Thyroid gland (tissue), 4 donors: Measurements from ENCODE around the gene VWA1.

Experiments
- CTCF ChIP-seq, 6 experiments: fragments of 200-600 bp in 3 of 6; fragments of 450-650 bp in 3 of 6; sonication (generic) in 3 of 6; IDR thresholded peaks; one replicate each; pipeline ENCODE4 v1.5.1; 2016 to 2019; ENCODE audit warnings: antibody characterized with exemption in 6 of 6, mild to moderate bottlenecking in 2 of 6, inconsistent platforms in 1 of 6, moderate library complexity in 1 of 6
- POLR2A ChIP-seq, 2 donors: fragments of 450-650 bp; IDR thresholded peaks; one replicate each; pipeline ENCODE4 v1.6.1; 2017; ENCODE audit warnings: antibody characterized with exemption in 2 of 2, mild to moderate bottlenecking in 2 of 2, moderate library complexity in 1 of 2

- no peak for TF ChIP-seq POLR2A (IDR thresholded peaks at IDR 0.05)
- no peak for TF ChIP-seq CTCF (IDR thresholded peaks at IDR 0.05)
Observed at GRCh38 chr1:1439546-1440261, 4.2 kb downstream of the VWA1 start.
